Activated CD4-positive, alpha-beta T cell treated with anti-CD3 and anti-CD28 coated beads, Interleukin-2, amount 50 U/mL, for 1 hour (primary cell): ENCODE data around the gene DLD.
"Not testable (repeated sequence)": the region's sequence is repeated elsewhere in the genome, so short reads cannot be mapped to it uniquely, and the experiment has no call there.

Experiments used
- DNase-seq: peaks from one replicate; pipeline ENCODE4 v3.0.0-alpha.2; 2020

DLD gene

GRCh38 chr7:107917763-107918651 lies 27.0 kb downstream of the DLD start:
- DNase-seq = no peak

GRCh38 chr7:107918948-107919347 lies 28.0 kb downstream of the DLD start:
- no peak for DNase-seq

GRCh38 chr7:107920048-107920772 lies 29.2 kb downstream of the DLD start:
- DNase-seq = no peak

- not testable (repeated sequence) for DNase-seq
Measured at GRCh38 chr7:107921826-107922225, 30.8 kb downstream of the DLD start.

GRCh38 chr7:107922886-107923285 lies 31.9 kb downstream of the DLD start:
- no peak for DNase-seq

GRCh38 chr7:107924841-107925504 lies 34.0 kb downstream of the DLD start:
- no peak for DNase-seq

- DNase-seq = no peak
Measured at GRCh38 chr7:107926481-107926880, 35.5 kb downstream of the DLD start.

GRCh38 chr7:107931740-107932515 lies 40.9 kb downstream of the DLD start:
- DNase-seq = no peak

- DNase-seq = no peak
Measured at GRCh38 chr7:107932805-107933204, 41.8 kb downstream of the DLD start.

GRCh38 chr7:107933386-107934013 lies 42.5 kb downstream of the DLD start:
- no peak for DNase-seq

GRCh38 chr7:107934991-107935770 lies 44.2 kb downstream of the DLD start:
- DNase-seq = no peak

GRCh38 chr7:107936312-107936711 lies 45.3 kb downstream of the DLD start:
- DNase-seq = no peak

- DNase-seq = no peak
Measured at GRCh38 chr7:107937531-107937930, 46.5 kb downstream of the DLD start.

- no peak for DNase-seq
Measured at GRCh38 chr7:107938456-107939250, 47.7 kb downstream of the DLD start.

- DNase-seq = no peak
Measured at GRCh38 chr7:107939573-107940489, 48.8 kb downstream of the DLD start.

- no peak for DNase-seq
Measured at GRCh38 chr7:107940951-107941350, 50.0 kb downstream of the DLD start.

- DNase-seq = no peak
Measured at GRCh38 chr7:107943018-107943417, 52.0 kb downstream of the DLD start.

- DNase-seq = no peak
Measured at GRCh38 chr7:107944411-107945169, 53.6 kb downstream of the DLD start.

GRCh38 chr7:107945332-107945731 lies 54.3 kb downstream of the DLD start:
- no peak for DNase-seq
